Panc1 (cell line): ENCODE results near the gene LRRTM3.

Source experiments
- CTCF ChIP-seq: fragments of 450-650 bp; IDR thresholded peaks from 2 replicates; pipeline ENCODE4 v1.5.1; 2017; ENCODE audit warnings: mild to moderate bottlenecking
- SIN3A ChIP-seq: IDR thresholded peaks from 2 replicates; pipeline ENCODE4 v1.6.1; 2012; ENCODE audit warnings: low read depth, mild to moderate bottlenecking, low read length, moderate library complexity, borderline replicate concordance; ENCODE audit not compliant: insufficient read depth

GRCh38 chr10:67119651-67120050 is 193.8 kb downstream of the LRRTM3 start:
- TF ChIP-seq SIN3A (no peak), CTCF (no peak)
